ENCODE results near the gene MYCBP. TPM values are rescaled to one million over a fixed set of nuclear protein-coding genes. Genes with fewer than 3 reads are reported as not detected.
A peak's percentile ranks its signal among the peaks of the same experiment; 100 is the strongest.

MYCBP gene
- total RNA-seq (10 to 100 TPM; 13.0 to 18.9 (median 15.5) TPM), polyA plus RNA-seq (10 to 100 TPM; 30.3 to 55.7 (median 35.4) TPM)

GRCh38 chr1:38873027-38873969 is at the start of gene MYCBP:
Gene MYCBP (minus strand): TSS chr1:38873348. CDS start chr1:38873305, 43 bp downstream.
- Histone ChIP-seq H3K9me3 (no peaks in the 10 kb centered on the region), H3K27me3 (no peaks in the 10 kb centered on the region), H3K4me3 (peak within 1 kb of the TSS; percentile 56 to 92 (median 79)), H3K36me3 (no peaks in the 10 kb centered on the region), H3K27ac (peak within 1 kb of the TSS; percentile 71 to 80 (median 79)), H3K4me1 (peaks cover 0 to 24% (median 14%) of the 10 kb centered on the region in 4 donors)
- WGBS, 2 donors = 0 to 1% methylated on average over 69 of the region's 69 CpGs
- intact Hi-C loops (cut with DNase I) = loop anchor here (1.0 kb wide), 2 partner anchors 13 to 117 kb away; no protein-coding TSS in a partner anchor
- TF ChIP-seq POLR2A (IDR thresholded peaks at IDR 0.05) (no peak), POLR2AphosphoS5 (IDR thresholded peaks at IDR 0.05) (peak; percentile 54 to 76 (median 67)), CTCF (IDR thresholded peaks at IDR 0.05) (peak in 1 of 4 experiments; percentile 13), EP300 (IDR thresholded peaks at IDR 0.05) (no peak)
- peak; percentile 97 for DNase-seq

DNA sequence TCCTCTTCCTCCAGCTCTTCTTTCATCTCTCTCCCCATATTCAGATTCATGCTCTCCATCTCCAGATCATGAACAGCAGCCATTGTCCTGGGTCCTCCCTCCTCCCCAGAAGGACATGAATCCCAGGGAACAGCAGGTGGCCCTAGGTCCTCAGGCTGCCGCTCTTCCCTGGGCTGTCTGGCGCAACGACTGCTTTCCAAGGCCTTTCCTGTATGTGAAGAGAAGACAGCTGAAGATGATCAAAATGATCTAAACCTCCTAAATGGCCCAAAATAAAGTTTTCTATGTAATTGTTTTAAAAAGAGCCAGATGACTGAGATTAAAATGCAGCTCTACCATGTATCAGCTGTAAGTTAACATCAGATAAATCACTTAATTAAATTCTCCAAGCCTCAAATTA is 46.0 kb upstream of the MYCBP start:
- TF ChIP-seq EP300 (IDR thresholded peaks at IDR 0.05) = no peak
- no peak for TF ChIP-seq POLR2A (IDR thresholded peaks at IDR 0.05)
- WGBS, 2 donors = 71 to 83% methylated on average over 3 of the region's 3 CpGs
- H3K4me1 ChIP-seq = no peaks in the 10 kb centered on the region
- no peaks in the 10 kb centered on the region for H3K27me3 ChIP-seq
- no peak for DNase-seq
- H3K9me3 ChIP-seq = no peaks in the 10 kb centered on the region
- H3K27ac ChIP-seq = no peak overlapping the region
- H3K4me3 ChIP-seq = no peak overlapping the region
- intact Hi-C loops (cut with DNase I) = no loop called here
- H3K36me3 ChIP-seq = peaks cover 0 to 3% (median 0%) of the 10 kb centered on the region in 4 donors

- H3K27ac ChIP-seq = no peak overlapping the region
- WGBS, 2 donors = 81 to 89% methylated on average over 5 of the region's 5 CpGs
- H3K36me3 ChIP-seq = peaks cover 0 to 3% (median 0%) of the 10 kb centered on the region in 4 donors
- no peak for DNase-seq
- no peaks in the 10 kb centered on the region for H3K9me3 ChIP-seq
- H3K4me1 ChIP-seq = no peaks in the 10 kb centered on the region
- no peak for TF ChIP-seq EP300 (IDR thresholded peaks at IDR 0.05)
- TF ChIP-seq CTCF (IDR thresholded peaks at IDR 0.05) = no peak
- no peak for TF ChIP-seq POLR2A (IDR thresholded peaks at IDR 0.05)
- no peak for TF ChIP-seq POLR2AphosphoS5 (IDR thresholded peaks at IDR 0.05)
- H3K27me3 ChIP-seq = no peaks in the 10 kb centered on the region
- intact Hi-C loops (cut with DNase I) = no loop called here
- no peak overlapping the region for H3K4me3 ChIP-seq
These were observed 45.4 kb upstream of the MYCBP start for GRCh38 chr1:38918568-38918967.

- TF ChIP-seq POLR2AphosphoS5 (IDR thresholded peaks at IDR 0.05) (no peak), EP300 (IDR thresholded peaks at IDR 0.05) (no peak), POLR2A (IDR thresholded peaks at IDR 0.05) (no peak), CTCF (IDR thresholded peaks at IDR 0.05) (no peak)
- no peak for DNase-seq
- WGBS, 2 donors = 88 to 95% methylated on average over 1 of the region's 1 CpG
- H3K27ac ChIP-seq = no peak overlapping the region
- no peak overlapping the region for H3K4me3 ChIP-seq
- intact Hi-C loops (cut with DNase I) = no loop called here
- H3K4me1 ChIP-seq = no peaks in the 10 kb centered on the region
- H3K36me3 ChIP-seq = peaks cover 0 to 3% (median 0%) of the 10 kb centered on the region in 4 donors
- H3K9me3 ChIP-seq = no peaks in the 10 kb centered on the region
- no peaks in the 10 kb centered on the region for H3K27me3 ChIP-seq
These were observed 44.6 kb upstream of the MYCBP start for GRCh38 chr1:38917772-38918171.

- Histone ChIP-seq H3K36me3 (peaks cover 0 to 3% (median 0%) of the 10 kb centered on the region in 4 donors), H3K9me3 (no peaks in the 10 kb centered on the region), H3K27me3 (no peaks in the 10 kb centered on the region), H3K4me3 (no peak overlapping the region), H3K27ac (no peak overlapping the region), H3K4me1 (no peaks in the 10 kb centered on the region)
- intact Hi-C loops (cut with DNase I) = no loop called here
- TF ChIP-seq EP300 (IDR thresholded peaks at IDR 0.05) (no peak), POLR2AphosphoS5 (IDR thresholded peaks at IDR 0.05) (no peak), POLR2A (IDR thresholded peaks at IDR 0.05) (no peak), CTCF (IDR thresholded peaks at IDR 0.05) (no peak)
- WGBS, 2 donors = 93 to 95% methylated on average over 3 of the region's 3 CpGs
- no peak for DNase-seq
These were observed 44.2 kb upstream of the MYCBP start for GRCh38 chr1:38917337-38917736.

Measured in sigmoid colon (tissue), 7 donors.